Liver (tissue), 9 donors: ENCODE data around the gene ISM2. TPM values are rescaled to one million over a fixed set of nuclear protein-coding genes. Genes with fewer than 3 reads are reported as not detected.

ENCODE experiments used
- DNase-seq: peaks from one replicate; pipeline ENCODE4 v3.0.0-alpha.2; 2017; ENCODE audit warnings: low spot score
- H3K27ac ChIP-seq, 2 donors: one replicate each; pipeline ENCODE4 v1.7.0; 2013; ENCODE audit warnings: inconsistent platforms in 2 of 2, low read length in 2 of 2, control low read depth in 1 of 2, low read depth in 1 of 2, mild to moderate bottlenecking in 1 of 2
- H3K27me3 ChIP-seq, 4 donors: one replicate each; pipeline versions ENCODE4 v1.6.1 to v1.7.0; 2013; ENCODE audit warnings: low read length in 3 of 4, inconsistent platforms in 1 of 4, mild to moderate bottlenecking in 1 of 4, moderate library complexity in 1 of 4; ENCODE audit not compliant: control insufficient read depth in 4 of 4, insufficient read depth in 4 of 4
- H3K36me3 ChIP-seq, 4 donors: one replicate each; pipeline versions ENCODE4 v1.6.1 to v1.7.0; 2013; ENCODE audit warnings: low read length in 3 of 4, mild to moderate bottlenecking in 3 of 4, low read depth in 1 of 4, moderate library complexity in 1 of 4; ENCODE audit not compliant: control insufficient read depth in 4 of 4, insufficient read depth in 3 of 4
- H3K4me1 ChIP-seq, 4 donors: one replicate each; pipeline versions ENCODE4 v1.6.1 to v1.7.0; 2013; ENCODE audit warnings: low read length in 3 of 4, mild to moderate bottlenecking in 3 of 4, moderate library complexity in 1 of 4; ENCODE audit not compliant: control insufficient read depth in 4 of 4, insufficient read depth in 4 of 4
- H3K4me3 ChIP-seq, 3 donors: one replicate each; pipeline versions ENCODE4 v1.6.1 to v1.7.0; 2013; ENCODE audit warnings: low read length in 3 of 3, control low read depth in 1 of 3, low read depth in 1 of 3, mild to moderate bottlenecking in 1 of 3
- H3K9ac ChIP-seq, 2 donors: one replicate each; pipeline ENCODE4 v1.7.0; 2013; ENCODE audit warnings: low read length in 2 of 2, mild to moderate bottlenecking in 2 of 2, moderate library complexity in 2 of 2, control low read depth in 1 of 2, low read depth in 1 of 2
- H3K9me3 ChIP-seq, 4 donors: one replicate each; pipeline versions ENCODE4 v1.6.1 to v1.7.0; 2013; ENCODE audit warnings: low read length in 3 of 4; ENCODE audit not compliant: control insufficient read depth in 4 of 4
- EGR1 ChIP-seq, 2 donors: IDR thresholded peaks; 2 replicates each; pipeline ENCODE4 v1.6.1; 2016 to 2018; ENCODE audit warnings: antibody characterized with exemption in 2 of 2, low read depth in 2 of 2
- FOXA1 ChIP-seq: IDR thresholded peaks from 2 replicates; pipeline ENCODE4 v1.6.1; 2016; ENCODE audit warnings: antibody characterized with exemption
- FOXA2 ChIP-seq: IDR thresholded peaks from 2 replicates; pipeline ENCODE4 v1.6.1; 2016; ENCODE audit warnings: antibody characterized with exemption
- GABPA ChIP-seq, 2 donors: IDR thresholded peaks in 1 of 2; conservative IDR thresholded peaks in 1 of 2; 2 replicates each; pipeline ENCODE4 v1.6.1; 2016; ENCODE audit warnings: antibody characterized with exemption in 2 of 2, mild to moderate bottlenecking in 1 of 2, moderate library complexity in 1 of 2
- HNF4A ChIP-seq, 2 donors: conservative IDR thresholded peaks; 2 replicates each; pipeline ENCODE4 v1.6.1; 2016; ENCODE audit warnings: antibody characterized with exemption in 2 of 2, mild to moderate bottlenecking in 2 of 2
- HNF4G ChIP-seq: IDR thresholded peaks from 2 replicates; pipeline ENCODE4 v1.6.1; 2016; ENCODE audit warnings: antibody characterized with exemption
- JUND ChIP-seq, 2 donors: IDR thresholded peaks; 2 replicates each; pipeline ENCODE4 v1.6.1; 2016; ENCODE audit warnings: antibody characterized with exemption in 2 of 2
- NR2F2 ChIP-seq: IDR thresholded peaks from 2 replicates; pipeline ENCODE4 v1.6.1; 2016; ENCODE audit warnings: antibody characterized with exemption
- RAD21 ChIP-seq, 2 donors: IDR thresholded peaks; 2 replicates each; pipeline ENCODE4 v1.6.1; 2016; ENCODE audit warnings: antibody characterized with exemption in 2 of 2, mild to moderate bottlenecking in 2 of 2
- RXRA ChIP-seq, 2 donors: IDR thresholded peaks; 2 replicates each; pipeline ENCODE4 v1.6.1; 2017 to 2018; ENCODE audit warnings: antibody characterized with exemption in 2 of 2, mild to moderate bottlenecking in 1 of 2
- TAF1 ChIP-seq: conservative IDR thresholded peaks from 2 replicates; pipeline ENCODE4 v1.6.1; 2016; ENCODE audit warnings: antibody characterized with exemption, mild to moderate bottlenecking
- YY1 ChIP-seq: IDR thresholded peaks from 2 replicates; pipeline ENCODE4 v1.6.1; 2016; ENCODE audit warnings: antibody characterized with exemption, mild to moderate bottlenecking
- WGBS: extraction: QIAGEN DNeasy Blood & Tissue Kit; methylation state at CpG from one replicate; pipeline ENCODE4 v1.1.7; 2013; 5-methylcytosine and 5-hydroxymethylcytosine counted together
- polyA plus RNA-seq, 2 donors: library from polyadenylated mRNA; stranded (reverse) in 1 of 2; unstranded in 1 of 2; fragments of 200-250 nt in 1 of 2; fragments of >200 nt in 1 of 2; fragmentation: Nextera tagmentation in 1 of 2; extraction: Ambion mirVana in 1 of 2; gene quantifications; one replicate each; pipeline versions ENCODE4 v1.2.1 to v1.2.3, GENCODE V29; 2013 to 2015
- total RNA-seq, 2 donors: library from RNA; depleted of rRNA; stranded (reverse); fragments of >200 nt; gene quantifications; one replicate each; pipeline ENCODE4 v1.2.3, GENCODE V29; 2014
- TF ChIP-seq, protein P1 (sequence below): IDR thresholded peaks from 2 replicates; pipeline ENCODE4 v1.6.1; 2016; ENCODE audit warnings: antibody characterized with exemption
- TF ChIP-seq, protein P2 (sequence below): IDR thresholded peaks from 2 replicates; pipeline ENCODE4 v1.6.1; 2016; ENCODE audit warnings: antibody characterized with exemption
- TF ChIP-seq, protein P3 (sequence below): fragments of 150-350 bp; IDR thresholded peaks from 2 replicates; pipeline ENCODE4 v1.5.1; 2017; ENCODE audit warnings: improper control_type of control experiment, low read depth, low read length; ENCODE audit not compliant: missing input control
- TF ChIP-seq, protein P4 (sequence below): IDR thresholded peaks from 2 replicates; pipeline ENCODE4 v1.6.1; 2016; ENCODE audit warnings: antibody characterized with exemption
- donor health status: healthy.
- donor health status: healthy.
- donor health status: healthy.
- donor health status: healthy.
- donor health status: healthy.

ISM2 gene
- total and polyA plus RNA-seq, 4 donors: not detected

DNA sequence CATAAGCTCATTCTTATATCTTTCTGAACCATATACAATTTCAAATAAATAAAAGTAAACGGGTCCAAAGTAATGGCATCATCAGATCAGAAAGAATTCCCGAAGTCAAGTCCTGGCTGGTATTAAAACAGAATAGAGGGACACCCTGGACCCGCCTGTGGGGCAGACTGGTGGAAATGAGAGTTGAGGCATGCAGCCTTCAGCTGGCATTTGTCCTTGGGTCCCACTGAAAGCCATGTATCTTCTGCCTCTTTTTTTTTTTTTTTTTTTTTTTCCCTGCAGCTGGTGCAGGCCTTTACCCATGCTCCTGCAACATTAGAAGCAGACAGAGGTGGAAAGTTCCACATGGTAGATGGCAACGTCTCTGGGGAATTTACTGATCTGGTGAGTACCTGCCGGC is 30.8 kb downstream of the ISM2 start:
- peaks cover 9 to 68% (median 56%) of the 10 kb centered on the region in 4 donors for H3K36me3 ChIP-seq
- no peaks in the 10 kb centered on the region for H3K27me3 ChIP-seq
- WGBS: 92% methylated on average over 5 of the region's 5 CpGs
- H3K4me3 ChIP-seq: no peak overlapping the region
- H3K9me3 ChIP-seq: no peaks in the 10 kb centered on the region
- no peak for DNase-seq
- TF ChIP-seq EGR1 (IDR thresholded peaks at IDR 0.05; ENCODE audit: low read depth in 2 of 2): no peak
- TF ChIP-seq GABPA (IDR thresholded peaks at IDR 0.05 in 1 of 2, conservative IDR thresholded peaks at IDR 0.05 in 1 of 2): no peak
- no peak for TF ChIP-seq FOXA1
- TF ChIP-seq, protein P1, sequence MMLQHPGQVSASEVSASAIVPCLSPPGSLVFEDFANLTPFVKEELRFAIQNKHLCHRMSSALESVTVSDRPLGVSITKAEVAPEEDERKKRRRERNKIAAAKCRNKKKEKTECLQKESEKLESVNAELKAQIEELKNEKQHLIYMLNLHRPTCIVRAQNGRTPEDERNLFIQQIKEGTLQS: no peak
- TF ChIP-seq HNF4A (conservative IDR thresholded peaks at IDR 0.05): no peak
- TF ChIP-seq JUND (IDR thresholded peaks at IDR 0.05): no peak
- TF ChIP-seq TAF1: no peak
- TF ChIP-seq YY1: no peak
- no peak for TF ChIP-seq RXRA (IDR thresholded peaks at IDR 0.05)
- no peak for TF ChIP-seq FOXA2
- TF ChIP-seq NR2F2: no peak
- TF ChIP-seq, protein P2, sequence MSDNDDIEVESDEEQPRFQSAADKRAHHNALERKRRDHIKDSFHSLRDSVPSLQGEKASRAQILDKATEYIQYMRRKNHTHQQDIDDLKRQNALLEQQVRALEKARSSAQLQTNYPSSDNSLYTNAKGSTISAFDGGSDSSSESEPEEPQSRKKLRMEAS: no peak
- no peak for TF ChIP-seq RAD21 (IDR thresholded peaks at IDR 0.05)
- no peak for TF ChIP-seq HNF4G
- no peak overlapping the region for H3K9ac ChIP-seq
- no peak overlapping the region for H3K27ac ChIP-seq
- no peaks in the 10 kb centered on the region for H3K4me1 ChIP-seq

DNA sequence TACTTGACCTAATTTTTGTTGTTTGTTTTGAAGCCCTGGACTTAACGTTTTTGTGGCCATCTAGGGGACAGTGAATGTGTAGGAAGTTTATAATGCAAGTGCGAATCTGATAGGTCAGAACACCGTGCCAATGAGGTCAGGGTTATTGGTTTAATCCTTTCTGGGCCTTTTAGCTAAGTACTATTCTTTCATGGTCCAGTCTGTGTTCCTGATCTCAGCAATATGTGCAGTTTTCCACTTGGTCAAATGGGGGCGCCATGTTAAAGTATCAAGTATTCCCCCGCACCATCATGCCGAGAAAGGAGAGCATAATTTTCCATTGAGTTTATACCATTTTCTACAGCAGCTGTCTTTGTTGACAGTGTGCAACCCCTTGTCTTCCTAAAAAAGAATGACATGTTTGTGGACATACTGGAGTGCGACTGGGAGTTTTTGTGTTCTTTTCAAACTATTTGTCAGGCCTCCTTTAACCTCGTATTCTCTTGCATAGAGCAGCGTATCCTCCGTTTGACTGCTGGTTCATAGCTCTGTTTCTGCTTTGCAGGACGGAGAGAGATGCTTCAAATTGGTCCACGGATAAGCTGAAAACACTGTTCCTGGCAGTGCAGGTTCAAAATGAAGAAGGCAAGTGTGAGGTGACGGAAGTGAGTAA is 39.4 kb downstream of the ISM2 start:
- peak overlapping the region; percentile 68 to 90 (median 88) for H3K4me3 ChIP-seq
- H3K9me3 ChIP-seq: no peaks in the 10 kb centered on the region
- H3K9ac ChIP-seq: peak overlapping the region; percentile 79 to 99
- H3K27me3 ChIP-seq: no peaks in the 10 kb centered on the region
- no peak overlapping the region for H3K27ac ChIP-seq
- peak; percentile 49 to 68 for TF ChIP-seq RAD21 (IDR thresholded peaks at IDR 0.05)
- TF ChIP-seq, protein P3, sequence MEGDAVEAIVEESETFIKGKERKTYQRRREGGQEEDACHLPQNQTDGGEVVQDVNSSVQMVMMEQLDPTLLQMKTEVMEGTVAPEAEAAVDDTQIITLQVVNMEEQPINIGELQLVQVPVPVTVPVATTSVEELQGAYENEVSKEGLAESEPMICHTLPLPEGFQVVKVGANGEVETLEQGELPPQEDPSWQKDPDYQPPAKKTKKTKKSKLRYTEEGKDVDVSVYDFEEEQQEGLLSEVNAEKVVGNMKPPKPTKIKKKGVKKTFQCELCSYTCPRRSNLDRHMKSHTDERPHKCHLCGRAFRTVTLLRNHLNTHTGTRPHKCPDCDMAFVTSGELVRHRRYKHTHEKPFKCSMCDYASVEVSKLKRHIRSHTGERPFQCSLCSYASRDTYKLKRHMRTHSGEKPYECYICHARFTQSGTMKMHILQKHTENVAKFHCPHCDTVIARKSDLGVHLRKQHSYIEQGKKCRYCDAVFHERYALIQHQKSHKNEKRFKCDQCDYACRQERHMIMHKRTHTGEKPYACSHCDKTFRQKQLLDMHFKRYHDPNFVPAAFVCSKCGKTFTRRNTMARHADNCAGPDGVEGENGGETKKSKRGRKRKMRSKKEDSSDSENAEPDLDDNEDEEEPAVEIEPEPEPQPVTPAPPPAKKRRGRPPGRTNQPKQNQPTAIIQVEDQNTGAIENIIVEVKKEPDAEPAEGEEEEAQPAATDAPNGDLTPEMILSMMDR: peak; percentile 25
- TF ChIP-seq JUND (IDR thresholded peaks at IDR 0.05): no peak
- H3K4me1 ChIP-seq: peaks cover 0 to 30% (median 16%) of the 10 kb centered on the region in 4 donors
- peaks cover 7 to 40% (median 34%) of the 10 kb centered on the region in 4 donors for H3K36me3 ChIP-seq
- DNase-seq: peak; percentile 56
- whole genome bisulfite sequencing: 50% methylated on average over 13 of the region's 13 CpGs

DNA sequence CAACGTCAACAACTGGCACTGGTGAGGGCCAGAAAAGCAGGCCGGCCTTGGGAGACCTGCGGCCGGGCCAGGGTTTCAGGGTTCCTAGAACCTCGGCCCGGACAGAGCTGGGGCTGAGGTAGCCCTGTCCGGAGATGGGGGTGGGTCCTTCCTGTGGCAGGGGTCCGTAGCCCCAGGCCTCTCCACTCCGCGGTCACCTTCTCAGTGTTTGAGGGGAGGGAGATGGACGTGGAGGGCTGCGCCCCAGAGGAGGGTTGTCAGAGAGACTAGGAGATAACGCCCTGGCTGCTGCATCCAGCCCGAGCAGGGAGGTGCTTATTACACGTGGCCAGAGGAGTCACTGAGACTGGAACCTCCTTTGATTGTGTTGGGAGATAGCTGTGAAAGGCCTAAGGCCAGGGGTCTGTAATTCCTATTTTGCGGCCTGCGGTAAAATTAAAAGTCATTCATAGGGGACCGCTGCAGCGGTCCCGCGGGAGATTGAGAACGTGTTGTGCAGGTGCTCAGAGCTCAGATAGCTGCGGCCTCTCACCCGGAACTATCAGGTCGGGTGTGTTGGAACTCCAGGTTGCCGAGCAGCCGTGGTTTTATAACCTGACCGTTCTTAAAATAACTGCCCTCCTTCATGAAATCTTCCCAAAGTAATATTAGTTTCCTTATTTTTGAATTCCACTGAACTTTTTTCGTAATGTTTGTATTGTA is 40.2 kb downstream of the ISM2 start:
- Histone ChIP-seq H3K4me3 (peak overlapping the region; percentile 68 to 90 (median 88)), H3K36me3 (peaks cover 7 to 32% (median 28%) of the 10 kb centered on the region in 4 donors), H3K9ac (peak overlapping the region; percentile 79 to 99), H3K27me3 (no peaks in the 10 kb centered on the region), H3K4me1 (peaks cover 0 to 30% (median 16%) of the 10 kb centered on the region in 4 donors), H3K9me3 (no peaks in the 10 kb centered on the region), H3K27ac (peak overlapping the region; percentile 86 to 99)
- DNase-seq: peak; percentile 75
- under 1% methylated on average over 29 of the region's 29 CpGs for WGBS
- TF ChIP-seq JUND (IDR thresholded peaks at IDR 0.05): no peak
- TF ChIP-seq, protein P3: no peak
- TF ChIP-seq, protein P2: peak; percentile 14
- TF ChIP-seq, protein P4, sequence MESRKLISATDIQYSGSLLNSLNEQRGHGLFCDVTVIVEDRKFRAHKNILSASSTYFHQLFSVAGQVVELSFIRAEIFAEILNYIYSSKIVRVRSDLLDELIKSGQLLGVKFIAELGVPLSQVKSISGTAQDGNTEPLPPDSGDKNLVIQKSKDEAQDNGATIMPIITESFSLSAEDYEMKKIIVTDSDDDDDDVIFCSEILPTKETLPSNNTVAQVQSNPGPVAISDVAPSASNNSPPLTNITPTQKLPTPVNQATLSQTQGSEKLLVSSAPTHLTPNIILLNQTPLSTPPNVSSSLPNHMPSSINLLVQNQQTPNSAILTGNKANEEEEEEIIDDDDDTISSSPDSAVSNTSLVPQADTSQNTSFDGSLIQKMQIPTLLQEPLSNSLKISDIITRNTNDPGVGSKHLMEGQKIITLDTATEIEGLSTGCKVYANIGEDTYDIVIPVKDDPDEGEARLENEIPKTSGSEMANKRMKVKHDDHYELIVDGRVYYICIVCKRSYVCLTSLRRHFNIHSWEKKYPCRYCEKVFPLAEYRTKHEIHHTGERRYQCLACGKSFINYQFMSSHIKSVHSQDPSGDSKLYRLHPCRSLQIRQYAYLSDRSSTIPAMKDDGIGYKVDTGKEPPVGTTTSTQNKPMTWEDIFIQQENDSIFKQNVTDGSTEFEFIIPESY: no peak
- TF ChIP-seq HNF4G: no peak
- TF ChIP-seq TAF1: peak; percentile 9
